GM12872 (cell line): ENCODE data around the gene ITFG2.

ENCODE experiments used
- TF ChIP-seq, protein P1 (sequence below): IDR thresholded peaks from 3 replicates; pipeline ENCODE4 v1.5.1; 2011; ENCODE audit warnings: low read depth, mild to moderate bottlenecking, low read length, moderate library complexity; ENCODE audit not compliant: insufficient read depth

ITFG2 gene

DNA sequence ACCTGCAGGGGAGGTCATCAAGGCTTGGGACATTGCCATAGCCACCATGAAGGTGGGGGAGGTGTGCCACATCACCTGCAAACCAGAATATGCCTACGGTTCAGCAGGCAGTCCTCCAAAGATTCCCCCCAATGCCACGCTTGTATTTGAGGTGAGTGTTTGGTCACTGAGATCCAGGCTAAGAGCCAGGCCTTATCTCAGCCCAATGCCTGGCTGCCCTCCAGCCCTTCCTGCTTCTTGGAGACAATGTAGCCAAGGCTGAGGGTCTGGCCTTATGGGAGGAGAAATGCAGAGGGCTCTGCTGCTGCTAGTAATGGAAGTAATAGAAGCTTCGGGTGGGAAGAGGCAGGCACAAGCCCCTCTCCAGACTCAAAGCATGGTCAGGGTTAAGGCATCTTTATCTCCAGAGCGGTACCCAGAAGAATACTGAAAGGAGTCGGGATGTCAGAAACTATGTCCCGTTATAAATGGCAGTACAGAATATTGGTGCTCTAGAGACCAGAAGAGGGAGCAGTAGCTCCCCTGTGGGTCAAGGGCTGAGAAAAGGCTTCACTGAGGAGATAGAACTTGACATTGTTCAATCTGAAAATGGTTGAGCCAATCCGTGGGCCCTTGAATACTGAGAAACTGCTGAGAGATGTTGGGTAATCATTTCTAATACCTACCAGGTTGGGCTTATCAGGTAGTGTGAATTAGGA lies 14.6 kb upstream of the ITFG2 start:
- TF ChIP-seq, protein P1, sequence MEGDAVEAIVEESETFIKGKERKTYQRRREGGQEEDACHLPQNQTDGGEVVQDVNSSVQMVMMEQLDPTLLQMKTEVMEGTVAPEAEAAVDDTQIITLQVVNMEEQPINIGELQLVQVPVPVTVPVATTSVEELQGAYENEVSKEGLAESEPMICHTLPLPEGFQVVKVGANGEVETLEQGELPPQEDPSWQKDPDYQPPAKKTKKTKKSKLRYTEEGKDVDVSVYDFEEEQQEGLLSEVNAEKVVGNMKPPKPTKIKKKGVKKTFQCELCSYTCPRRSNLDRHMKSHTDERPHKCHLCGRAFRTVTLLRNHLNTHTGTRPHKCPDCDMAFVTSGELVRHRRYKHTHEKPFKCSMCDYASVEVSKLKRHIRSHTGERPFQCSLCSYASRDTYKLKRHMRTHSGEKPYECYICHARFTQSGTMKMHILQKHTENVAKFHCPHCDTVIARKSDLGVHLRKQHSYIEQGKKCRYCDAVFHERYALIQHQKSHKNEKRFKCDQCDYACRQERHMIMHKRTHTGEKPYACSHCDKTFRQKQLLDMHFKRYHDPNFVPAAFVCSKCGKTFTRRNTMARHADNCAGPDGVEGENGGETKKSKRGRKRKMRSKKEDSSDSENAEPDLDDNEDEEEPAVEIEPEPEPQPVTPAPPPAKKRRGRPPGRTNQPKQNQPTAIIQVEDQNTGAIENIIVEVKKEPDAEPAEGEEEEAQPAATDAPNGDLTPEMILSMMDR: peak; percentile 16; the same call in 1 of the 3 replicates

DNA sequence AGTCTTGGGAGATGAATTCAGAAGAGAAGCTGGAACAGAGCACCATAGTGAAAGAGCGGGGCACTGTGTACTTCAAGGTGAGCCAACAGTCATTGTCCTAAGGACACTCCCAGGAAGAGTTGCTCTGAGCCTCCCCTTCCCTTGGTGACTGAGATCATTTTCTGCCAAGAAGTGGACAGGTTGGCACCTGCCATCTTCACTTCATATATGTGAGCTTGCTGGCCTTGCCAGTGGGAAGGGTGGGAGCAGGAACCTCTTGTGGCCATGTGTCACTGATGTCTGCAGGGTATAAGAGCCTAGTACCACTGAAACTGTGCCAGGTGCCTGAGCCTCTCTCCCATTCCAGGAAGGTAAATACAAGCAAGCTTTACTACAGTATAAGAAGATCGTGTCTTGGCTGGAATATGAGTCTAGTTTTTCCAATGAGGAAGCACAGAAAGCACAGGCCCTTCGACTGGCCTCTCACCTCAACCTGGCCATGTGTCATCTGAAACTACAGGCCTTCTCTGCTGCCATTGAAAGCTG lies 12.4 kb upstream of the ITFG2 start:
- TF ChIP-seq, protein P1: no peak

DNA sequence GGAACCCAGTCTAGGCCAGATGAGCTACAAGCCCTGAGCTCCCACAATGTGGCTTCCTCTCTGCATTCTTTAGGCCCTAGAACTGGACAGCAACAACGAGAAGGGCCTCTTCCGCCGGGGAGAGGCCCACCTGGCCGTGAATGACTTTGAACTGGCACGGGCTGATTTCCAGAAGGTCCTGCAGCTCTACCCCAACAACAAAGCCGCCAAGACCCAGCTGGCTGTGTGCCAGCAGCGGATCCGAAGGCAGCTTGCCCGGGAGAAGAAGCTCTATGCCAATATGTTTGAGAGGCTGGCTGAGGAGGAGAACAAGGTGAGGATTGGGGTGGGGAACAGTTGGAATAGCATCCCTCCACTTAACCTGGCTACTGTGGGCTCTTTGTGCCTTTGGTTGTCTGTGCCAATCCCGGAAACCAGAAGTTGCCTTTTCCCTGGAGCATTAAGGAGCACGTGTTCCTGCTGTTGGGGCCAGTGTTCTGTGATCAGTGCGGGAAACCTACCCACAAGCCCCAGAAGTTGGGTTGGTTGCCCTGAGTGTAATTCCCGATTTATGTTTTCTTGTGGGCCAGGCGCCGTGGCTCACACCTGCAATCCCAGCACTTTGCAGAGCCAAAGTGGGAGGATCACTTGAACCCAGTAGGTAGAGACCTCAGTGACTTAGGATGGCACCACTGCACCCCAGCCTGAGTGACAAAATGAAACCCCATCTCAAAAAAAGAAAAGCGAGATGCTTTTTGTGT lies 11.3 kb upstream of the ITFG2 start:
- TF ChIP-seq, protein P1: no peak

DNA sequence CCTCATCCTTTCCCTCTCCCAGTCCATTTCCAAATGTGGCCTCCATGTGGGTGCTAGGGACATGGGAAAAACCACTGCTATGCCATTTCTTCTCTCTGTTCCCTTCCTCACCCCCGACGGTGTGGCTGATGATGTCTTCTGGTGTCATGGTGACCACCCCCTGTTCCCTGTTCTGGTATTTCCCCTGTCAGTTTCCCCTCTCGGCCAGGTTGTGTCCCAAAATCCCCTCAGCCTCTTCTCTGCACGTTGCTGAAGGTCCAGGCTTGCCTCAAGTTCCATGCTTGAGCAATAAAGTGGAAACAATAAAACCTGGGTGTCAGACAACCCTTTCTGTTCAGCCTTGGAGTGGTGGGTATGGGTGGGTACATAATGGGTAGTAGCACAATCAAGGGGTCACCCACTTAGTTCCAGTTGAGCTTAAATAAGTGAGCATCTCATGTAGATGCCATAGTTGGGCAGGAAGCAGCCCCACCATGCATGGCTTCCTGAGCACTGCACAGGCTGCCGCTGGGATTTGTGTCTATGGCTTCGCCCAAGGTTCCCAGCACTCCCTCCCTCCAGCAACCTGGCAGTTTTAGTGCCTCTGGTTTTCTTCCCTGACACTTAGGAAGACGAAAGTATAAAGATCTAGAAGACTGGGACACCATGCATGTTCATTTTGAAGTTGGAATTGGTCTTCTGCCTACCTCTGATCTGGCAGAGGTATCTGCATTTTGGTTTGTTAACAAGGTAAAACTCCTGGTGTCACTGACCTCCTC lies 8.7 kb upstream of the ITFG2 start:
- TF ChIP-seq, protein P1: no peak

DNA sequence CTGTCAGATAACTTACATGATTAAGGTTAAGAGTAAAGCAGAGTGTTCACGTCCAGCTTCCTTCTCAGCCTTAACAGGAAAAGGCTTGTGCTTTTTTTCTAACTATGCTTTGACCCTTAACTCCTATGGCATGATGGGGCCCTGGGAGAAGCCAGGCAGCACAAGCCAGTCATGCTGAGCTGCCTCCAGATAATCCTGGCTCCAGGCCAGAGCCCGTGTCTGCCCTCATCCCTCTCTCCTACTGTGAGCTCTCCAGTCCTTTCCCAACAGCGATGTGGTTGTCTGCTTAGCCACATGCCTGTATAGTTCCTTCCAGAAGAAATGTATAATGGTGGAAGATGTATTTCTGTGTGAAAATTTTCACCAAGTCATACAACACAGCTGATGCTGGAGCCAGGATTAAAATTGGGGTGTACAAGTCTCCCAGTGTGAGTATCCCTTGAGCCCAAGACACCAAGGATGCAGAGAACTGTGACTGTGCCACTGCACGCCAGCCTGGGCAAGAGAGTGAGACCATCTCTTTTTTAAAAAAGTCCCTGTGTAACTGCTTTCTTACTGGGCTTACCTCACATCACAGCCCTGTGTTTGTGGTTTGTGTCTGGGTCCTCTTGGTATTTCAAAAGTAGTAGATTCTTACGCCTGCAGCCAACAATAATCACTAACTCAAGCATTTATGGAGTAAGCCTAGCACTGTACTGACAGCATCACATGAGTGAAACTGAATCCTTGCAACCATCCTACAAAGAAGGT lies 7.9 kb upstream of the ITFG2 start:
- TF ChIP-seq, protein P1: no peak

DNA sequence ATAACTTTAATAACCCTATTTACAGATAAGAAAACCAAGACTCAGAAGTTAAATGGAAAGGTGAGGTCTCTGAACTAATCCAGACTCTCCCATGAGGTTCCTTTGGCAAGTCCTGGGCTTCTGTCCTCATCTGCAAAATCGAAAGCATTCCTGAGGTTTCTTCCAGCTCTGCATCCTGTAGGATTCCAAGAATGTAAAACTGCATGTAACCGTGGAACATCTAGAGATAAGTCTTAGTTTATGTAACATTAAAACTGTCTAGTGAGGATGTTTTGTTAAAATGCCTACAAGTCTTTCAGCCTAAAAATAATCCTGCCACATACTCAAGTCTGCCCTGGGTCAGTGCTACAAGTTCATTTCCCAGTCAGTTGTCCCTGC lies 7.3 kb upstream of the ITFG2 start:
- TF ChIP-seq, protein P1: no peak
